ENCODE data around the gene CFAP97D1. TPM values are rescaled to one million over a fixed set of nuclear protein-coding genes. Genes with fewer than 3 reads are reported as not detected.

The CFAP97D1 gene
- total RNA-seq = not detected
- long read RNA-seq, donor 1 = 0 reads
- long read RNA-seq, donor 2 = 0 reads

GRCh38 chr17:43780135-43780534 is at the start of gene CFAP97D1:
Gene CFAP97D1, plus strand, starts transcription at chr17:43780435. Its CDS starts 28 bp downstream, at chr17:43780463.
- intact Hi-C loops (cut with DNase I) = loop anchor here in 1 of 2 donors (10.0 kb wide), 1 partner anchor 55 kb away; the partner anchor contains the start of gene MPP3
- DNase-seq (ENCODE audit: low spot score) = no peak

GRCh38 chr17:43732958-43733357 is 47.3 kb upstream of the CFAP97D1 start:
- DNase-seq (ENCODE audit: low spot score) = no peak
- intact Hi-C loops (cut with DNase I) = no loop called here

GRCh38 chr17:43733956-43734355 is 46.3 kb upstream of the CFAP97D1 start:
- DNase-seq (ENCODE audit: low spot score) = no peak
- intact Hi-C loops (cut with DNase I) = no loop called here

- intact Hi-C loops (cut with DNase I) = no loop called here
- DNase-seq (ENCODE audit: low spot score) = no peak
Measured at GRCh38 chr17:43734376-43734775, 45.9 kb upstream of the CFAP97D1 start.

GRCh38 chr17:43736389-43736788 is 43.8 kb upstream of the CFAP97D1 start:
- DNase-seq (ENCODE audit: low spot score) = no peak
- intact Hi-C loops (cut with DNase I) = no loop called here

GRCh38 chr17:43737722-43738121 is 42.5 kb upstream of the CFAP97D1 start:
- intact Hi-C loops (cut with DNase I) = no loop called here
- DNase-seq (ENCODE audit: low spot score) = no peak

DNA sequence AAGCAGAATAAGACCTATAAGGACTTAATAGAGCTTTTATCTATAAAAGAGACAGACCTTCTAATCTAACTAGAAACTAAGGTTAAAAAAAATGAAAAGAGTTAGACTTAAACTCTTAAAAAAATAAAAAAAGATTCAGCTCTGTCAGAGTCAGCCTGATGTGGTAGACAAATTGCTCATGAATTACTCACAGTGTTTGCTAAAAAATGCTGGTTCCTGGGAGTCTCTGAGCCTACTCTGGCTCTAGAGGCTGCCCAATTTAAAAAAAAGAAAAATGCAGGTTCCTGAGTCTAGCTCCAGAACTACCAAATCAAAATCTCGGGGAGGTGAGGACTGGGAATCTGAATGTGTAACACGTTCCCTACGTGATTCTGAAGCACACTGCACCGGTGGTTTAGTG is 39.7 kb upstream of the CFAP97D1 start:
- intact Hi-C loops (cut with DNase I) = no loop called here

DNA sequence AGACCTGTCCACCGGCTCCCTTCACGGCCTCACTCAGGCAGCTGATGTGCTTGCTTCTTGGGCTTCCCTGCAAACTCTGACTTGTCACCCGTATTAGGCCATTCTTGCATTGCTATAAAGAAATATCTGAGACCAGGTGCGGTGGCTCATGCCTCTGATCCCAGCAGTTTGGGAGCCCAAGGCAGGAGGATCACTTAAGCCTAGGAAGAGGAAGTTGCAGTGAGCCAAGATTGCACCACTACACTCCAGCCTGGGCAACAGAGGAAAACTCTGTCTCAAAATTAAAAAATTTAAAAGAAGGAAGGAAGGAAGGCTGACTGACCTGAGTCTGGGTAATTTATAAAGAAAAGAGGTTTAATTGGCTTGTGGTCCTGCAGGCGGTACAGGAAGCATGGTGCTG is 38.6 kb upstream of the CFAP97D1 start:
- intact Hi-C loops (cut with DNase I) = no loop called here
- DNase-seq (ENCODE audit: low spot score) = no peak

More for the DNA sequence above, 39.7 kb upstream of the CFAP97D1 start:
- DNase-seq (ENCODE audit: low spot score) = no peak

GRCh38 chr17:43745541-43745940 is 34.7 kb upstream of the CFAP97D1 start:
- DNase-seq (ENCODE audit: low spot score) = no peak
- intact Hi-C loops (cut with DNase I) = no loop called here

DNA sequence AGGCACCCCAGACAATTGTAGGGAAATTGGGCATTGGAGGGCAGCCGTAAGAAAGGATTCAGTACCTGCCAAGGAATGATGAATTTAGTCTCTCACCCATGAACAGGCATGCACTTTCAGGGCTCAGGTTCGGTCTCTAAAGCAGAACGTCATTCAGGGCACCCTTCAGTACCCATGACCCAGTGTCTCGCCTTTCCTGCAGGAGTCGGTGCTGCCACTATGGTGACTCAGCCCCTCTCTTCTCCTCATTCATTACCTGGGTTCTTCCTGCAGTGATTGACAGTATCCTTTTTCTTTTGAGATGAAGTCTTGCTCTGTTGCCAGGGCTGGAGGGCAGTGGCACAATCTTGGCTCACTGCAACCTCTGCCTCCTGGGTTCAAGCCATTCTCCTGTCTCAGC is 30.1 kb upstream of the CFAP97D1 start:
- intact Hi-C loops (cut with DNase I) = loop anchor here in 1 of 2 donors (5.0 to 10.0 kb wide), 2 partner anchors 33 to 175 kb away; no protein-coding TSS in a partner anchor
- DNase-seq (ENCODE audit: low spot score) = no peak

DNA sequence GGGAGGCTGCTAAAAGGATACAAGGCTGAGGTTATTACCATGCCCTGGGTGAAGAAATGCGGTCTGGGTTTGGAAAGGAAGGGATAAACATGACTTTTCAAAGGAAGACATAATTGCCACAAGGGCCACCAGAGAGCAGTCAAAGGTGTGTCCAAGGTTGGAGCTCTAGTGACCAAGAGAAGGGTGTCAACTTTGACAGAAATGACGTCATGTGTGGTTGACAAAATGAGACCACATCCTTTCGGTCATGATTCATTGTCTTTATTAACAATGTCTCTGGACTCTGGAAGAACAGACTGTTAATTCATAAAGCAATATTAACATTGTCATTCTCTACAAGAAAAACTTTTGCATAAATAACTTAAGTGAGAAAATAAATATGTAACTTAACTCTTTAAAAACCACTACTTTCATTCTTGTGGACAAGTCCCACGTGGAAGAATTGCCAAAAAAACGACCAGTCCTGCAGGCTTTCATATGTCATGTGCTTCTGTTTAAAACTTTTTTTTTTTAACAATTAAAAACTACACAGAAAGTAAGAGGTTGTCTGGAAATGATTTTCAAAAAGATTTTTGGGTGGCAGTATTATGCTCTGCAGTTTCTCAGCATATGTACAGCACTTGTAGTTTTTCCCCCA is 26.6 kb upstream of the CFAP97D1 start:
- intact Hi-C loops (cut with DNase I) = loop anchor here in 1 of 2 donors (5.0 to 10.0 kb wide), 2 partner anchors 36 to 179 kb away; no protein-coding TSS in a partner anchor
- DNase-seq (ENCODE audit: low spot score) = no peak

DNA sequence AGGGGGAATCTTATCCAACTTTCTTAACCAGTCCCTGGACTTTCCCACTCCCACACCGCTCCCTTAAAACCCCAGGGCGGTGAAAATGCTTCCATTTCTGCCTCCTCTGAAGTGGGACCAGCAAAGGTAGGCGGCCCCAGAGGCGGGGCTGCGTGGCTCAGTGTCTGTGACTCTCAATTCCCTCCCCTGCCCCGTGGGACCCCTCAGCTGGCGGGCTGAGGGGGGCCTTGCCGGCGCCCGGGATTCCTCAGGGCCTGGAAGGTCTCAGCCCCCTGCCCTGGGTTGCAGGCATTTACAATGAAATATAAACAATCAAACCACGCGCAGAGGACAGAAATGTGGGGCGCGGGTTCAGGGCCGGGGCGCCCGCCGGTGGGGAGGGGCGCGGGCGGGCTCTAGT is 25.3 kb upstream of the CFAP97D1 start:
- intact Hi-C loops (cut with DNase I) = loop anchor here (5.0 to 10.0 kb wide), 3 partner anchors 38 to 180 kb away; no protein-coding TSS in a partner anchor

GRCh38 chr17:43755389-43755875 is 24.8 kb upstream of the CFAP97D1 start:
- DNase-seq (ENCODE audit: low spot score) = peak; percentile 81
- intact Hi-C loops (cut with DNase I) = loop anchor here (5.0 to 10.0 kb wide), 2 partner anchors 63 to 181 kb away; no protein-coding TSS in a partner anchor

More for the DNA sequence above, 25.3 kb upstream of the CFAP97D1 start:
- DNase-seq (ENCODE audit: low spot score) = no peak

- peak; percentile 38 for DNase-seq (ENCODE audit: low spot score)
- intact Hi-C loops (cut with DNase I) = loop anchor here (2.0 to 10.0 kb wide), 3 partner anchors 59 to 181 kb away; no protein-coding TSS in a partner anchor
Measured at GRCh38 chr17:43756201-43756600, 24.0 kb upstream of the CFAP97D1 start.

- DNase-seq (ENCODE audit: low spot score) = peak; percentile 42
- intact Hi-C loops (cut with DNase I) = loop anchor here (2.0 to 10.0 kb wide), 3 partner anchors 60 to 182 kb away; no protein-coding TSS in a partner anchor
Measured at GRCh38 chr17:43757171-43757660, 23.0 kb upstream of the CFAP97D1 start.

- DNase-seq (ENCODE audit: low spot score) = peak; percentile 64
- intact Hi-C loops (cut with DNase I) = loop anchor here (5.0 to 10.0 kb wide), 2 partner anchors 66 to 183 kb away; no protein-coding TSS in a partner anchor
Measured at GRCh38 chr17:43758086-43758485, 22.1 kb upstream of the CFAP97D1 start.

- intact Hi-C loops (cut with DNase I) = loop anchor here (5.0 to 10.0 kb wide), 2 partner anchors 66 to 184 kb away; no protein-coding TSS in a partner anchor
- DNase-seq (ENCODE audit: low spot score) = peak; percentile 66
Measured at GRCh38 chr17:43758497-43759174, 21.6 kb upstream of the CFAP97D1 start, which contains the start of gene SOST. Gene SOST, minus strand, starts transcription at chr17:43758791. Its CDS starts 50 bp downstream, at chr17:43758741.

- intact Hi-C loops (cut with DNase I) = loop anchor here (5.0 to 10.0 kb wide), 2 partner anchors 68 to 185 kb away; no protein-coding TSS in a partner anchor
- no peak for DNase-seq (ENCODE audit: low spot score)
Measured at GRCh38 chr17:43759836-43760235, 20.4 kb upstream of the CFAP97D1 start.

GRCh38 chr17:43760254-43760852 is 19.9 kb upstream of the CFAP97D1 start:
- intact Hi-C loops (cut with DNase I) = no loop called here
- DNase-seq (ENCODE audit: low spot score) = peak; percentile 97
